ENCODE data around the gene DDX10.

DNA sequence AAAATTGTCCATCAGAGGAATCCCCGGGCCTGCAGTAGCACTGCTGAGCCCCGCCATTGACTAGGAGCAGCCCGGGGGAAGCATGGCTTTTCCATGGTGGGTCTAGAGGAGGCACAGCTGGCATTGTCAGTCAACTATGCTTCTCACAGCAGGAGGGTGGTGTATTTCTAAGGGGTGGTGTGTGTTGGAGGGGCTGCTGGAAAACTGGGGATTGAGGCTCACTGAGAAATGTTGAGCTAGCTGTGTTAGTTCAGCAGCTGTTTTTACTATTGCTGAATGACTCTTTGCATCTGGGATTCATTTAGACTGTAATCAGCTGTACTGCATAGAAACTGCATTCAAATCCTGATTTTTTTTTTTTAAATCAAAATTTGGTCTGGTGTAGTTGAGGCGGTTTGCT is 5.6 kb downstream of the DDX10 start:
- no peak for TF ChIP-seq CTCF (IDR thresholded peaks at IDR 0.05; ENCODE audit: insufficient read depth, low read depth, low read length)
- TF ChIP-seq EZH2 (IDR thresholded peaks at IDR 0.05; ENCODE audit: insufficient read depth, low read length), result no peak
